HepG2 (cell line): Measurements from ENCODE around the gene CLEC18C.

ENCODE experiments used
- CREM ChIP-seq, 2 experiments: sonication (generic) in 1 of 2; formaldehyde crosslinking in 1 of 2; IDR thresholded peaks; 2 replicates each; pipeline versions ENCODE4 v1.4.0 to v1.6.1; 2016 to 2020; ENCODE audit warnings: antibody characterized with exemption in 1 of 2, mild to moderate bottlenecking in 1 of 2, missing genetic modification reagents in 1 of 2
- ESRRA ChIP-seq: sonication (generic); formaldehyde crosslinking; IDR thresholded peaks from 2 replicates; pipeline ENCODE4 v1.5.1; 2020; ENCODE audit warnings: mild to moderate bottlenecking, low read depth, missing genetic modification reagents
- RNF2 ChIP-seq: fragments of 450-650 bp; conservative IDR thresholded peaks from 2 replicates; pipeline ENCODE4 v1.6.1; 2016; ENCODE audit warnings: low read depth
- RXRA ChIP-seq: sonication (generic); formaldehyde crosslinking; IDR thresholded peaks from 2 replicates; pipeline ENCODE4 v1.5.1; 2020; ENCODE audit warnings: missing genetic modification reagents
- TAF1 ChIP-seq: sonication (generic); formaldehyde crosslinking; IDR thresholded peaks from 2 replicates; pipeline ENCODE4 v1.4.0; 2020; ENCODE audit warnings: missing genetic modification reagents
- ZNF510 ChIP-seq: sonication (generic); formaldehyde crosslinking; IDR thresholded peaks from 2 replicates; pipeline ENCODE4 v1.4.0; 2020; ENCODE audit warnings: low read depth, mild to moderate bottlenecking, missing genetic modification reagents
- TF ChIP-seq, protein P1 (sequence below): sonication (generic); formaldehyde crosslinking; IDR thresholded peaks from 2 replicates; pipeline ENCODE4 v1.5.0; 2020; ENCODE audit warnings: mild to moderate bottlenecking, missing genetic modification reagents, moderate library complexity

DNA sequence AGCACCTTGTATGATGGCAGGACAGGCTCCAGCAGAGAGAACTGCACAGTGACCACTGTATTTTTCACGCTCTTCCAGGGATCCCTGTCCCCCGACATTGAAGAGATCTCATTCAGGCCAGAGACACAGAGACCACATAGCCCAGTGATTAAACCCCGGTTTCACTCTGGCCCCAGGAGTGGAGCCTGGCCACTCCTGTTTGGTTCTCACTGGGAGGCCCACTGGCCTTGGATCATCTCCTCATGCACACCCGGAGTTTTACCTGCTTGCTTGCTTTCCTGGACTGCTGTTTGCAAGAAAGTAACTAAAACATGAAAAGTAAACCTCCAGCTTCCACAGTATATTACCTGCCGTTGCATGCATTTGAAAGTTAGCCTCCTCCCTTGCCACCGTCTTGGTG, 13.2 kb upstream of the CLEC18C start:
- TF ChIP-seq ESRRA (CRISPR knock-in tag) (no peak), RNF2 (no peak), RXRA (CRISPR knock-in tag) (no peak), TAF1 (CRISPR knock-in tag) (no peak), ZNF510 (no peak), CREM (IDR thresholded peaks at IDR 0.05) (no peak), CREM (CRISPR knock-in tag; IDR thresholded peaks at IDR 0.05) (no peak)
- TF ChIP-seq, protein P1, sequence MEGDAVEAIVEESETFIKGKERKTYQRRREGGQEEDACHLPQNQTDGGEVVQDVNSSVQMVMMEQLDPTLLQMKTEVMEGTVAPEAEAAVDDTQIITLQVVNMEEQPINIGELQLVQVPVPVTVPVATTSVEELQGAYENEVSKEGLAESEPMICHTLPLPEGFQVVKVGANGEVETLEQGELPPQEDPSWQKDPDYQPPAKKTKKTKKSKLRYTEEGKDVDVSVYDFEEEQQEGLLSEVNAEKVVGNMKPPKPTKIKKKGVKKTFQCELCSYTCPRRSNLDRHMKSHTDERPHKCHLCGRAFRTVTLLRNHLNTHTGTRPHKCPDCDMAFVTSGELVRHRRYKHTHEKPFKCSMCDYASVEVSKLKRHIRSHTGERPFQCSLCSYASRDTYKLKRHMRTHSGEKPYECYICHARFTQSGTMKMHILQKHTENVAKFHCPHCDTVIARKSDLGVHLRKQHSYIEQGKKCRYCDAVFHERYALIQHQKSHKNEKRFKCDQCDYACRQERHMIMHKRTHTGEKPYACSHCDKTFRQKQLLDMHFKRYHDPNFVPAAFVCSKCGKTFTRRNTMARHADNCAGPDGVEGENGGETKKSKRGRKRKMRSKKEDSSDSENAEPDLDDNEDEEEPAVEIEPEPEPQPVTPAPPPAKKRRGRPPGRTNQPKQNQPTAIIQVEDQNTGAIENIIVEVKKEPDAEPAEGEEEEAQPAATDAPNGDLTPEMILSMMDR (CRISPR knock-in tag) = no peak
